Type B pancreatic cell (in vitro differentiated cells): ENCODE data around the gene IDH2. TPM values are rescaled to one million over a fixed set of nuclear protein-coding genes. Genes with fewer than 3 reads are reported as not detected.

Experiments
- DNase-seq: peaks from one replicate; pipeline ENCODE4 v3.0.0; 2021; ENCODE audit warnings: mixed read lengths; ENCODE audit not compliant: unreplicated experiment; ENCODE audit errors: extremely low spot score
- H3K27ac Mint-ChIP-seq: 2 replicates; pipeline ENCODE4 v1.8.0; 2021; ENCODE audit warnings: mild to moderate bottlenecking, mixed read lengths
- H3K27me3 Mint-ChIP-seq: 2 replicates; pipeline ENCODE4 v1.8.0; 2021; ENCODE audit warnings: mixed read lengths
- H3K36me3 Mint-ChIP-seq: 2 replicates; pipeline ENCODE4 v1.8.0; 2021; ENCODE audit warnings: mixed read lengths
- H3K4me1 Mint-ChIP-seq: one replicate; pipeline ENCODE4 v1.8.0; 2021; ENCODE audit warnings: mixed read lengths; ENCODE audit not compliant: unreplicated experiment
- H3K4me3 Mint-ChIP-seq: 2 replicates; pipeline ENCODE4 v1.8.0; 2021; ENCODE audit warnings: mild to moderate bottlenecking, mixed read lengths
- H3K9me3 Mint-ChIP-seq: 2 replicates; pipeline ENCODE4 v1.8.0; 2021; ENCODE audit warnings: mixed read lengths
- total RNA-seq: library from RNA; stranded (reverse); gene quantifications from 2 replicates; pipeline ENCODE4 v1.2.1, GENCODE V29; 2021; ENCODE audit warnings: low replicate concordance
- TF ChIP-seq, protein P1 (sequence below): fragments of 200-600 bp; sonication (generic); conservative IDR thresholded peaks from 2 replicates; pipeline ENCODE4 v1.5.0; 2021; ENCODE audit warnings: antibody characterized with exemption, mild to moderate bottlenecking

The IDH2 gene
- total RNA-seq, 1 donor from 2014 or later = 225 TPM

GRCh38 chr15:90106522-90107117, 4.4 kb upstream of the IDH2 start:
- Mint-ChIP-seq H3K27ac (peak overlapping the region; percentile 68), H3K27me3 (no peaks in the 10 kb centered on the region), H3K9me3 (no peaks in the 10 kb centered on the region), H3K36me3 (no peaks in the 10 kb centered on the region), H3K4me1 (peaks cover 30% of the 10 kb centered on the region), H3K4me3 (peak overlapping the region; percentile 68)
- TF ChIP-seq, protein P1, sequence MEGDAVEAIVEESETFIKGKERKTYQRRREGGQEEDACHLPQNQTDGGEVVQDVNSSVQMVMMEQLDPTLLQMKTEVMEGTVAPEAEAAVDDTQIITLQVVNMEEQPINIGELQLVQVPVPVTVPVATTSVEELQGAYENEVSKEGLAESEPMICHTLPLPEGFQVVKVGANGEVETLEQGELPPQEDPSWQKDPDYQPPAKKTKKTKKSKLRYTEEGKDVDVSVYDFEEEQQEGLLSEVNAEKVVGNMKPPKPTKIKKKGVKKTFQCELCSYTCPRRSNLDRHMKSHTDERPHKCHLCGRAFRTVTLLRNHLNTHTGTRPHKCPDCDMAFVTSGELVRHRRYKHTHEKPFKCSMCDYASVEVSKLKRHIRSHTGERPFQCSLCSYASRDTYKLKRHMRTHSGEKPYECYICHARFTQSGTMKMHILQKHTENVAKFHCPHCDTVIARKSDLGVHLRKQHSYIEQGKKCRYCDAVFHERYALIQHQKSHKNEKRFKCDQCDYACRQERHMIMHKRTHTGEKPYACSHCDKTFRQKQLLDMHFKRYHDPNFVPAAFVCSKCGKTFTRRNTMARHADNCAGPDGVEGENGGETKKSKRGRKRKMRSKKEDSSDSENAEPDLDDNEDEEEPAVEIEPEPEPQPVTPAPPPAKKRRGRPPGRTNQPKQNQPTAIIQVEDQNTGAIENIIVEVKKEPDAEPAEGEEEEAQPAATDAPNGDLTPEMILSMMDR = no peak
- no peak for DNase-seq

- no peak for DNase-seq
- Mint-ChIP-seq H3K4me3 (peak overlapping the region; percentile 34), H3K27me3 (no peaks in the 10 kb centered on the region), H3K9me3 (no peaks in the 10 kb centered on the region), H3K36me3 (no peaks in the 10 kb centered on the region), H3K4me1 (peaks cover 39% of the 10 kb centered on the region), H3K27ac (peak overlapping the region; percentile 82)
- TF ChIP-seq, protein P1 = no peak
Observed at GRCh38 chr15:90105521-90105920, 3.3 kb upstream of the IDH2 start.

GRCh38 chr15:90104551-90104950, 2.3 kb upstream of the IDH2 start:
- TF ChIP-seq, protein P1 = no peak
- peak overlapping the region; percentile 78 for H3K4me3 Mint-ChIP-seq

GRCh38 chr15:90103701-90104329, 1.5 kb upstream of the IDH2 start:
- Mint-ChIP-seq H3K4me3 (peak overlapping the region; percentile 78), H3K27me3 (no peaks in the 10 kb centered on the region), H3K9me3 (no peaks in the 10 kb centered on the region), H3K4me1 (peaks cover 56% of the 10 kb centered on the region), H3K36me3 (no peaks in the 10 kb centered on the region), H3K27ac (peak overlapping the region; percentile 82)
- TF ChIP-seq, protein P1 = no peak
- no peak for DNase-seq

More at GRCh38 chr15:90104551-90104950, 2.3 kb upstream of the IDH2 start:
- H3K27me3 Mint-ChIP-seq = no peaks in the 10 kb centered on the region
- DNase-seq = no peak
- H3K4me1 Mint-ChIP-seq = peaks cover 49% of the 10 kb centered on the region
- H3K27ac Mint-ChIP-seq = peak overlapping the region; percentile 82
- no peaks in the 10 kb centered on the region for H3K9me3 Mint-ChIP-seq
- no peaks in the 10 kb centered on the region for H3K36me3 Mint-ChIP-seq

DNA sequence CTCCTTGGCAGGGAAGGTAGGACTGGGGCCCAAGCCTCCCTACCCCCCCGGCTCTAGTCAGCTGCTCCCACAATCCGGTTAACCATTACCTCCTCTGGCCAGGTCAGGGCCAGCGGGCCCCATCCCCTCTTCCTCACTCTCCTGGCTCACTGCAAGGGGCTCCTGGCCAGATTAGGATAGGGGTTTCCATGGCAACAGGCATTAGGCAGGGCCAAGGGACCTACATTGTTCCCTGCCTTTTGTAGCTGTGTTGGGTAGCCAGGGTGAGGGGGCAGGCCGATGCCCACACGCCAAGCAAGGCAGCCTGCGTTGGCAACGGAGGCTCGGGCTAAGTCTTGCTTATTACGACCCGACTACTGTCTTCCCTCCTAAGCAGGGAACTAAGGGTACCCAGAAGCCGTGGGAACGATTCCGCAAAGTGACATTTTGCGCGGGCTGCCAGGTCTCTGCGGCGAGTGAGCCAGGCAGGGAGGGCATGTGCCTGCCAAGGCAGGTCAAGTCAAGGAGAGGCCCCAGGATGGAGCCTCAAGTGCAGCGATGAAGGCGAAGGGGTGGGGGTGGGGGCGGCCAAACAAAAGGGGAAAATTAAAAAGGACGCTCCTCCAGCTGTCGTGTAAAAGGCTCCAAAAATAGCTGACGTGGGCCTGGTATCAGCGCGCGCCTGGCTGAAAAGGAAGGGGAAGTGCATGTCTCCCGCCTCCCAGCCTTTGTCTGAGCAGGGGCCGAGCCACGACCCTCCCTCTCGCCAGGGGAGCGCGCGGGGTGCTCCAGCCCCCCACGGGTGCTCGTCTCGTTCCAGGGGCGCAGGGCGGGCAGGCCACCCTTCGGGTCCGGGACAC, 919 bp downstream of the IDH2 start:
- peaks cover 69% of the 10 kb centered on the region for H3K4me1 Mint-ChIP-seq
- H3K27ac Mint-ChIP-seq = peak overlapping the region; percentile 95
- TF ChIP-seq, protein P1 = no peak
- H3K27me3 Mint-ChIP-seq = no peaks in the 10 kb centered on the region
- H3K9me3 Mint-ChIP-seq = no peaks in the 10 kb centered on the region
- DNase-seq = no peak
- peaks cover 4% of the 10 kb centered on the region for H3K36me3 Mint-ChIP-seq
- H3K4me3 Mint-ChIP-seq = peak overlapping the region; percentile 91
